Neural crest cell (in vitro differentiated cells): Measurements from ENCODE around the gene CACNB4. TPM values are rescaled to one million over a fixed set of nuclear protein-coding genes. Genes with fewer than 3 reads are reported as not detected.
A peak's percentile ranks its signal among the peaks of the same experiment; 100 is the strongest.

Source experiments
- DNase-seq: peaks from one replicate; pipeline ENCODE4 v3.0.0; 2021; ENCODE audit warnings: low read depth, mixed read lengths, low spot score
- H3K27ac Mint-ChIP-seq: one replicate; pipeline ENCODE4 v1.8.0; 2021; ENCODE audit warnings: mild to moderate bottlenecking, mixed read lengths; ENCODE audit not compliant: unreplicated experiment
- H3K27me3 Mint-ChIP-seq: 2 replicates; pipeline ENCODE4 v1.8.0; 2021; ENCODE audit warnings: low read depth, mild to moderate bottlenecking, mixed read lengths
- H3K36me3 Mint-ChIP-seq: 2 replicates; pipeline ENCODE4 v1.8.0; 2021; ENCODE audit warnings: low read depth, mild to moderate bottlenecking, mixed read lengths
- H3K4me1 Mint-ChIP-seq: 2 replicates; pipeline ENCODE4 v1.8.0; 2021; ENCODE audit warnings: mixed read lengths
- H3K4me3 Mint-ChIP-seq: one replicate; pipeline ENCODE4 v1.8.0; 2021; ENCODE audit warnings: mild to moderate bottlenecking, mixed read lengths
- H3K9me3 Mint-ChIP-seq: 2 replicates; pipeline ENCODE4 v1.8.0; 2021; ENCODE audit warnings: mixed read lengths
- total RNA-seq: library from RNA; stranded (reverse); gene quantifications from 2 replicates; pipeline ENCODE4 v1.2.1, GENCODE V29; 2021
- TF ChIP-seq, protein P1 (sequence below): fragments of 200-600 bp; sonication (generic); conservative IDR thresholded peaks from 2 replicates; pipeline ENCODE4 v1.5.0; 2021; ENCODE audit warnings: antibody characterized with exemption, mild to moderate bottlenecking

CACNB4 gene
- total RNA-seq, 1 donor from 2014 or later = 6.9 TPM

DNA sequence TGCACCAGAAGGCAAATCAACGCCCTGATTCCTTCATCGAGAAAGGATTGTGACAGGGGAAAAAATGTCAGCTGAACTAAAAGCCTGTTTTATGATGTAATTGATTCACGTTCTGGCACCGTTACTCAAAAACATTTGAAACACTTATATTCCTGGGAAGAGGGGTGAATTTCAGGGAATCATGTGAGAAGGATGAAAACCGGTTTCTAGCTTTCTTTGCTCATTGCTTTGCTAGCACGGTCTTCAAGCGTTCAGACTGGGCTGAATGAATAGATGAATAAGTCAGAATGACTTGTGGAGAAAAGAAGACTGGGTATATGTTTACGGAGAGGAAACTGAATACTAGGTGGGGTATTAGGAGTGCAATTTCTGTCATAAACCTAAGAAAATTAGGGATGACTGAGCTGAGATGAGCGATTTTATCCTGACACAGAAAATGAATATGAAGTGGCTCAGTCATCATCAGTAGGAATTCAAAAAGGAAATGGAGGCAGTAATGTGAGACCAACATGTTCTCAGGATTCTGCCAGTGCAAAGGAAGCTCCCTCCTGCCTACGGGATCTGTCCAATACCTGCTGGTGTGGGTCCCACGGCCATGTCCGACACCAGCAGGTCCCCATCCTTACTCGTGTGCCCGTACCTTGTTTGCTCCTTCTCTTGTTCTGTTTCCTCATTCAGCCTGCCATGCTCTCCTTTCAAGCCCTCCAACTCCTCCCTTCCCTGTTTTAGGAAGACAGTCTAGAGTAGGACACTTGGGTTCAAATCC is 146.0 kb downstream of the CACNB4 start:
- Mint-ChIP-seq H3K27me3 (no peaks in the 10 kb centered on the region), H3K4me1 (no peaks in the 10 kb centered on the region), H3K4me3 (no peak overlapping the region), H3K9me3 (no peaks in the 10 kb centered on the region), H3K36me3 (no peaks in the 10 kb centered on the region), H3K27ac (no peak overlapping the region)
- DNase-seq = no peak
- TF ChIP-seq, protein P1, sequence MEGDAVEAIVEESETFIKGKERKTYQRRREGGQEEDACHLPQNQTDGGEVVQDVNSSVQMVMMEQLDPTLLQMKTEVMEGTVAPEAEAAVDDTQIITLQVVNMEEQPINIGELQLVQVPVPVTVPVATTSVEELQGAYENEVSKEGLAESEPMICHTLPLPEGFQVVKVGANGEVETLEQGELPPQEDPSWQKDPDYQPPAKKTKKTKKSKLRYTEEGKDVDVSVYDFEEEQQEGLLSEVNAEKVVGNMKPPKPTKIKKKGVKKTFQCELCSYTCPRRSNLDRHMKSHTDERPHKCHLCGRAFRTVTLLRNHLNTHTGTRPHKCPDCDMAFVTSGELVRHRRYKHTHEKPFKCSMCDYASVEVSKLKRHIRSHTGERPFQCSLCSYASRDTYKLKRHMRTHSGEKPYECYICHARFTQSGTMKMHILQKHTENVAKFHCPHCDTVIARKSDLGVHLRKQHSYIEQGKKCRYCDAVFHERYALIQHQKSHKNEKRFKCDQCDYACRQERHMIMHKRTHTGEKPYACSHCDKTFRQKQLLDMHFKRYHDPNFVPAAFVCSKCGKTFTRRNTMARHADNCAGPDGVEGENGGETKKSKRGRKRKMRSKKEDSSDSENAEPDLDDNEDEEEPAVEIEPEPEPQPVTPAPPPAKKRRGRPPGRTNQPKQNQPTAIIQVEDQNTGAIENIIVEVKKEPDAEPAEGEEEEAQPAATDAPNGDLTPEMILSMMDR = no peak

- no peak for DNase-seq
- Mint-ChIP-seq H3K4me1 (peaks cover 9% of the 10 kb centered on the region), H3K9me3 (peaks cover 2% of the 10 kb centered on the region), H3K27me3 (no peaks in the 10 kb centered on the region), H3K36me3 (peaks cover 5% of the 10 kb centered on the region), H3K4me3 (no peak overlapping the region), H3K27ac (no peak overlapping the region)
- TF ChIP-seq, protein P1 = no peak
These were observed 151.1 kb downstream of the CACNB4 start for GRCh38 chr2:151947813-151948165.

- Mint-ChIP-seq H3K4me3 (no peak overlapping the region), H3K27ac (no peak overlapping the region)
- peak; percentile 45 for DNase-seq
These were observed 151.7 kb downstream of the CACNB4 start for GRCh38 chr2:151946899-151947812.

DNA sequence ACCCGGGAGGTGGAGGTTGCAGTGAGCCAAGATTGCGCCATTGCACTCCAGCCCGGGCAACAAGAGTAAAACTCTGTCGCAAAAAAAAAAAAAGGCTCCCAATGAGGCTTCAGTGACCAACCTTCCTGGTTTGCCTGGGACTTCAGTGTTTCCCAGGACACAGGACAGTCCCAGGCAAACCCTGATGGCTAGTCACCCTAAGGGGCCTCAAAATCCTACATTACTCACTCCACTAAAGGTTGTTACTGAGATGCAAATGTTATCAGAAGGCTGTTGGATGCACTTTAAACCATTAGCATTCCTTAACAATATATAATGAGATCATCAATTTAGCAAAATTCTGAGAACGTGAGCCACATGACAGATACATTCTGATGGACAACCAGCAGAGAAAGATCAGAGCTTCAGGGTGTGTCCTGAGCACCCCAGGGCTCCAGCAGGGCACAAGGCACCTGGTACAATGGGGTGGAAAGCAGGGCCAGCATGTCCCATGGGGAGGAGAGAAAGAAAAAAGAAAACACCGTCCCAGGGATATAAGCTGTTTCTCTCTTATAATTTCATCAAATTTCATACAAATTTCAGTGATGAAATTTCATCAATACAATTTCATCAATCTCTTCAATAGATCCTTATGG is 152.5 kb downstream of the CACNB4 start:
- TF ChIP-seq, protein P1 = no peak
- Mint-ChIP-seq H3K9me3 (peaks cover 3% of the 10 kb centered on the region), H3K36me3 (peaks cover 7% of the 10 kb centered on the region), H3K4me3 (no peak overlapping the region), H3K4me1 (peaks cover 9% of the 10 kb centered on the region), H3K27ac (no peak overlapping the region), H3K27me3 (no peaks in the 10 kb centered on the region)
- no peak for DNase-seq

More at GRCh38 chr2:151946899-151947812, 151.7 kb downstream of the CACNB4 start:
- no peaks in the 10 kb centered on the region for H3K27me3 Mint-ChIP-seq
- peaks cover 7% of the 10 kb centered on the region for H3K36me3 Mint-ChIP-seq
- TF ChIP-seq, protein P1 = peak; percentile 67
- peaks cover 9% of the 10 kb centered on the region for H3K4me1 Mint-ChIP-seq
- H3K9me3 Mint-ChIP-seq = peaks cover 3% of the 10 kb centered on the region

- TF ChIP-seq, protein P1 = no peak
- H3K9me3 Mint-ChIP-seq = peaks cover 3% of the 10 kb centered on the region
- no peak for DNase-seq
- no peak overlapping the region for H3K27ac Mint-ChIP-seq
- peaks cover 7% of the 10 kb centered on the region for H3K36me3 Mint-ChIP-seq
- H3K4me1 Mint-ChIP-seq = peaks cover 9% of the 10 kb centered on the region
- no peaks in the 10 kb centered on the region for H3K27me3 Mint-ChIP-seq
- no peak overlapping the region for H3K4me3 Mint-ChIP-seq
These were observed 153.2 kb downstream of the CACNB4 start for GRCh38 chr2:151945602-151946001.
